Thyroid gland (tissue), 4 donors: ENCODE results near the gene DSCAM.

Experiments used
- POLR2A ChIP-seq, 2 donors: fragments of 450-650 bp; IDR thresholded peaks; one replicate each; pipeline ENCODE4 v1.6.1; 2017; ENCODE audit warnings: antibody characterized with exemption in 2 of 2, mild to moderate bottlenecking in 2 of 2, moderate library complexity in 1 of 2
- TF ChIP-seq, protein P1 (sequence below), 6 experiments: fragments of 200-600 bp in 3 of 6; fragments of 450-650 bp in 3 of 6; sonication (generic) in 3 of 6; IDR thresholded peaks; one replicate each; pipeline ENCODE4 v1.5.1; 2016 to 2019; ENCODE audit warnings: antibody characterized with exemption in 6 of 6, mild to moderate bottlenecking in 2 of 6, inconsistent platforms in 1 of 6, moderate library complexity in 1 of 6

DNA sequence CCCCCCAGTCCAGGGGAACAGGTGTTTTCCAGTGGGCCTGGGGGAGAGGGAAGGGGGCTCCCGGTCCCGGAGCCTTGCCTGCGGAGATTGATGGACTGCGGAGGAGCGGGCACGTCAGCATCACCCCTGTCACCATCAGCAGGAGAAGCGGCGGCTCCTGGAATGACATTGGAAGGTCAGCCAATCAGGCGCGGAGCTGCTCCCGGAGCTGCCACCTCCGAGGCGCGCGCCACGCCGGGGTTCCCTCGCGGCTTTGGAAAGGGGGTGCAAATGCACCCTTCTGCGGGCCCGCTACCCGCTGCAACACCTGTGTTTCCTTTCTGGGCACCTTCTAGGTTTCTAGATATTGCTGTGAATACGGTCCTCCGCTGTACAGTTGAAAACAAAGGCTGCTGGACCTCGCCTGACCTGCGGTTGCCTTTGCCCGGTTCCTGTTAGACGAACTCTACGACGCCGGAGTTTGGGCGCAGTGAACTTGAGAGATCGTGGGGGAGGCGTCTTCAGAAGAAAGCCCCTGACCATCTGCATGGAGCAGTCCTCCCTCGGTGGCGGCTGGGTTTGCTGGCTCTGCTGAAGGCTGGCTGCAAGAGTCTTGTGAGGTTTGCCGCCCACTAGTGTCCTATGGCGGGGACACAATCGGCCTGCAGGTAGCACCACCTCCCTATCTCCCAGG lies 5.3 kb downstream of the DSCAM start:
- TF ChIP-seq, protein P1, sequence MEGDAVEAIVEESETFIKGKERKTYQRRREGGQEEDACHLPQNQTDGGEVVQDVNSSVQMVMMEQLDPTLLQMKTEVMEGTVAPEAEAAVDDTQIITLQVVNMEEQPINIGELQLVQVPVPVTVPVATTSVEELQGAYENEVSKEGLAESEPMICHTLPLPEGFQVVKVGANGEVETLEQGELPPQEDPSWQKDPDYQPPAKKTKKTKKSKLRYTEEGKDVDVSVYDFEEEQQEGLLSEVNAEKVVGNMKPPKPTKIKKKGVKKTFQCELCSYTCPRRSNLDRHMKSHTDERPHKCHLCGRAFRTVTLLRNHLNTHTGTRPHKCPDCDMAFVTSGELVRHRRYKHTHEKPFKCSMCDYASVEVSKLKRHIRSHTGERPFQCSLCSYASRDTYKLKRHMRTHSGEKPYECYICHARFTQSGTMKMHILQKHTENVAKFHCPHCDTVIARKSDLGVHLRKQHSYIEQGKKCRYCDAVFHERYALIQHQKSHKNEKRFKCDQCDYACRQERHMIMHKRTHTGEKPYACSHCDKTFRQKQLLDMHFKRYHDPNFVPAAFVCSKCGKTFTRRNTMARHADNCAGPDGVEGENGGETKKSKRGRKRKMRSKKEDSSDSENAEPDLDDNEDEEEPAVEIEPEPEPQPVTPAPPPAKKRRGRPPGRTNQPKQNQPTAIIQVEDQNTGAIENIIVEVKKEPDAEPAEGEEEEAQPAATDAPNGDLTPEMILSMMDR (IDR thresholded peaks at IDR 0.05): peak in 3 of 6 experiments; percentile 22 to 41 (median 39)
- no peak for TF ChIP-seq POLR2A (IDR thresholded peaks at IDR 0.05)
